ENCODE measurements around the gene SLC6A12.
A peak's percentile ranks its signal among the peaks of the same experiment; 100 is the strongest.

Gene SLC6A12

GRCh38 chr12:212715-213526 is 1.0 kb downstream of the SLC6A12 start:
- no peak for DNase-seq

- no peak for DNase-seq
Measured at GRCh38 chr12:212415-212714, 1.6 kb downstream of the SLC6A12 start.

- DNase-seq: no peak
Measured at GRCh38 chr12:211639-212414, 2.1 kb downstream of the SLC6A12 start.

- no peak for DNase-seq
Measured at GRCh38 chr12:211142-211465, 2.9 kb downstream of the SLC6A12 start.

- no peak for DNase-seq
Measured at GRCh38 chr12:210277-211141, 3.4 kb downstream of the SLC6A12 start.

- DNase-seq: no peak
Measured at GRCh38 chr12:209851-210250, 4.1 kb downstream of the SLC6A12 start.

GRCh38 chr12:209246-209645 is 4.7 kb downstream of the SLC6A12 start:
- DNase-seq: no peak

- no peak for DNase-seq
Measured at GRCh38 chr12:208813-209212, 5.1 kb downstream of the SLC6A12 start.

- DNase-seq: no peak
Measured at GRCh38 chr12:207804-208203, 6.2 kb downstream of the SLC6A12 start.

GRCh38 chr12:206746-207440 is 7.1 kb downstream of the SLC6A12 start:
- no peak for DNase-seq

- DNase-seq: no peak
Measured at GRCh38 chr12:205026-205425, 8.9 kb downstream of the SLC6A12 start.

GRCh38 chr12:204261-204678 is 9.7 kb downstream of the SLC6A12 start:
- DNase-seq: no peak

GRCh38 chr12:203462-204260 is 10.3 kb downstream of the SLC6A12 start:
- DNase-seq: no peak

- no peak for DNase-seq
Measured at GRCh38 chr12:203074-203461, 10.9 kb downstream of the SLC6A12 start.

GRCh38 chr12:202081-202731 is 11.8 kb downstream of the SLC6A12 start:
- peak; percentile 82 for DNase-seq

GRCh38 chr12:201361-201760 is 12.6 kb downstream of the SLC6A12 start:
- no peak for DNase-seq

GRCh38 chr12:198705-199104 is 15.3 kb downstream of the SLC6A12 start:
- no peak for DNase-seq

GRCh38 chr12:197911-198695 is 15.9 kb downstream of the SLC6A12 start:
- no peak for DNase-seq

- no peak for DNase-seq
Measured at GRCh38 chr12:197347-197746, 16.6 kb downstream of the SLC6A12 start.

GRCh38 chr12:196436-196835 is 17.5 kb downstream of the SLC6A12 start:
- DNase-seq: no peak

GRCh38 chr12:195951-196350 is 18.0 kb downstream of the SLC6A12 start:
- DNase-seq: no peak
